ENCODE results near the gene ARPC2. TPM values are rescaled to one million over a fixed set of nuclear protein-coding genes. Genes with fewer than 3 reads are reported as not detected.

ARPC2 gene
- total RNA-seq, 1 donor from 2014 or later: 737 TPM

GRCh38 chr2:218245214-218245613 lies 28.2 kb downstream of the ARPC2 start:
- ChIA-PET POLR2A (interaction anchor here (0.9 kb wide), 1 partner anchor 10 kb away, joined by 3 read pairs; no protein-coding TSS in a partner anchor), CTCF (no interaction called here)
- Mint-ChIP-seq H3K27ac (peak overlapping the region; percentile 18), H3K4me1 (no peaks in the 10 kb centered on the region), H3K27me3 (no peaks in the 10 kb centered on the region), H3K36me3 (ENCODE audit: low read depth) (peaks cover 98% of the 10 kb centered on the region), H3K4me3 (no peak overlapping the region), H3K9me3 (no peaks in the 10 kb centered on the region)
- DNase-seq (no peak), ATAC-seq (ENCODE audit: low read depth) (no peak)
- intact Hi-C loops (cut with micrococcal nuclease): loop anchor here (2.0 kb wide), 1 partner anchor 16 kb away; no protein-coding TSS in a partner anchor
- no peak for TF ChIP-seq CTCF (IDR thresholded peaks at IDR 0.05)

GRCh38 chr2:218249691-218250090 lies 32.7 kb downstream of the ARPC2 start:
- Mint-ChIP-seq H3K27ac (no peak overlapping the region), H3K4me1 (peaks cover under 1% of the 10 kb centered on the region), H3K27me3 (no peaks in the 10 kb centered on the region), H3K36me3 (ENCODE audit: low read depth) (peaks cover 97% of the 10 kb centered on the region), H3K9me3 (no peaks in the 10 kb centered on the region), H3K4me3 (no peak overlapping the region)
- no peak for TF ChIP-seq CTCF (IDR thresholded peaks at IDR 0.05)
- ATAC-seq (ENCODE audit: low read depth) (no peak), DNase-seq (no peak)
- ChIA-PET CTCF (no interaction called here), POLR2A (interaction anchor here (1.2 kb wide), 1 partner anchor 27 kb away, joined by 3 read pairs; no protein-coding TSS in a partner anchor)
- intact Hi-C loops (cut with micrococcal nuclease): no loop called here

- intact Hi-C loops (cut with micrococcal nuclease): no loop called here
- Mint-ChIP-seq H3K4me1 (peaks cover 27% of the 10 kb centered on the region), H3K27me3 (no peaks in the 10 kb centered on the region), H3K9me3 (no peaks in the 10 kb centered on the region), H3K36me3 (ENCODE audit: low read depth) (peaks cover 88% of the 10 kb centered on the region), H3K4me3 (no peak overlapping the region), H3K27ac (no peak overlapping the region)
- ChIA-PET CTCF (interaction anchor here (1.0 to 1.5 kb wide), 3 partner anchors 19 to 84 kb away, joined by 3 to 5 read pairs (median 4); no protein-coding TSS in a partner anchor), POLR2A (interaction anchor here (0.5 to 1.0 kb wide), 2 partner anchors 15 to 34 kb away, joined by 3 to 4 read pairs; no protein-coding TSS in a partner anchor)
- no peak for TF ChIP-seq CTCF (IDR thresholded peaks at IDR 0.05)
- no peak for ATAC-seq (ENCODE audit: low read depth)
- DNase-seq: no peak
Measured at GRCh38 chr2:218252509-218253231, 35.7 kb downstream of the ARPC2 start.

GRCh38 chr2:218253232-218253625 lies 36.2 kb downstream of the ARPC2 start:
- Mint-ChIP-seq H3K4me3 (no peak overlapping the region), H3K27ac (no peak overlapping the region), H3K36me3 (ENCODE audit: low read depth) (peaks cover 84% of the 10 kb centered on the region), H3K4me1 (peaks cover 30% of the 10 kb centered on the region), H3K27me3 (no peaks in the 10 kb centered on the region), H3K9me3 (no peaks in the 10 kb centered on the region)
- intact Hi-C loops (cut with micrococcal nuclease): no loop called here
- ChIA-PET CTCF (interaction anchor here (1.0 to 1.5 kb wide), 3 partner anchors 18 to 85 kb away, joined by 3 to 5 read pairs (median 4); no protein-coding TSS in a partner anchor), POLR2A (interaction anchor here (0.7 kb wide), 3 partner anchors 22 to 34 kb away, joined by 3 to 6 read pairs (median 4); no protein-coding TSS in a partner anchor)
- ATAC-seq (ENCODE audit: low read depth) (no peak), DNase-seq (no peak)
- TF ChIP-seq CTCF (IDR thresholded peaks at IDR 0.05): no peak

GRCh38 chr2:218255446-218255845 lies 38.5 kb downstream of the ARPC2 start:
- intact Hi-C loops (cut with micrococcal nuclease): no loop called here
- Mint-ChIP-seq H3K9me3 (no peaks in the 10 kb centered on the region), H3K4me3 (no peak overlapping the region), H3K27ac (peak overlapping the region; percentile 92), H3K36me3 (ENCODE audit: low read depth) (peaks cover 64% of the 10 kb centered on the region), H3K27me3 (no peaks in the 10 kb centered on the region), H3K4me1 (peaks cover 51% of the 10 kb centered on the region)
- no peak for DNase-seq
- no peak for TF ChIP-seq CTCF (IDR thresholded peaks at IDR 0.05)
- ATAC-seq (ENCODE audit: low read depth): no peak
- POLR2A ChIA-PET: interaction anchor here (3.5 to 8.4 kb wide), 2 partner anchors 26 to 37 kb away, joined by 31 to 94 read pairs; partner anchors contain the start of gene ARPC2
- CTCF ChIA-PET: interaction anchor here (0.9 kb wide), 1 partner anchor 18 kb away, joined by 3 read pairs; no protein-coding TSS in a partner anchor
